IPS-15b (cell line): ENCODE data around the gene TNPO3.
A peak's percentile ranks its signal among the peaks of the same experiment; 100 is the strongest.

ENCODE experiments used
- H3K27me3 ChIP-seq: one replicate; pipeline ENCODE4 v1.6.1; 2013; ENCODE audit warnings: low read length; ENCODE audit not compliant: control insufficient read depth, insufficient read depth
- H3K36me3 ChIP-seq: one replicate; pipeline ENCODE4 v1.6.1; 2013; ENCODE audit warnings: low read length; ENCODE audit not compliant: control insufficient read depth, insufficient read depth
- H3K4me1 ChIP-seq: one replicate; pipeline ENCODE4 v1.6.1; 2013; ENCODE audit warnings: mild to moderate bottlenecking, low read length; ENCODE audit not compliant: control insufficient read depth, insufficient read depth
- H3K4me3 ChIP-seq: one replicate; pipeline ENCODE4 v1.5.1; 2013; ENCODE audit warnings: low read depth, low read length
- H3K9ac ChIP-seq: one replicate; pipeline ENCODE4 v1.6.1; 2013; ENCODE audit warnings: low read depth, mild to moderate bottlenecking, low read length
- H3K9me3 ChIP-seq: one replicate; pipeline ENCODE4 v1.6.1; 2013; ENCODE audit warnings: mild to moderate bottlenecking, low read length; ENCODE audit not compliant: control insufficient read depth, insufficient read depth

Gene TNPO3

DNA sequence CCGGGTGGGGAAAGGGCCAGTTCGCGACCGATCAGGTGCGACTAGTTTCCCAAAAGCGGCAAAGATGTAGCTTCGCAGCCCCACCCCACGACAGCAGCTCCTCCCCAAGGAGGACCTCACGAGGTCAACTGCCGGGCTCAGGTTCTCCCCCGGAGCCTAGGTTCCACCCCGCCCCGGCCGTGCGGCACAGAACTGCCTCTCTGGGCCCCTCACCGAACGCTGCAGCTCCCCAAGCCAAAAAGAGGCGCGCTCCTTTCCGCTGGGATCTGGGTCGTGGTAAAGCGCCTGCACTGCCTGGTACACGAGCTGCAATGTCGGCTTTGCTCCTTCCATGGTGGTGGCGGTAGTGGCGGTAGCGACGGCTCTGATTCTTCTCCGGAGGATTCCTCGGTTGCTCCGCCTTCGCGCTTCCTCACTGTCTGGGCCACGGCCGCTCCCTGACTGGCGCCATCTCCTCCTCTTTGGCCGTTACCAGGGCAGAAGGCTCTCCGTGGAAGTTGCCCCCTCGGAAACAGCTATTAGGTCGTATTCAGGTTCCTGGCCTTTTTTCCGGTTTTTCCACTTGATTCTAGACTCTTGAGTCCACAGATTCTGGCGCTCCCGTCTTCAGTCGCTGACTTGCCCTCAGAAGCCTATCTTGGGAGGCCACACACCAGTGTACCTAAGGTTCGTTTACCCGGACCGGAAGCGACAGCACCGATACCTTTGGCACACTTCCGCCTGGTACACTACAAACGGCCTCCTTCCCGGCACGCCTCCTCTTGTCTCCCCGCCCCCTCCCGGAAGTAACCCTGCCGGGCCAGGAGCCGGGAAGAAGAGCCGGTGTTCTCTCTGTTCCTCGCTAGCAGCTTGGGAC lies at the start of gene TNPO3:
Gene TNPO3 (minus strand): TSS at position 674 of the 856 bp plus-strand sequence. CDS start 341 bp downstream, at position 333.
- peak within 1 kb of the TSS; percentile 97 for H3K4me3 ChIP-seq
- peak within 1 kb of the TSS; percentile 98 for H3K9ac ChIP-seq
- H3K9me3 ChIP-seq = no peaks in the 10 kb centered on the region
- no peaks in the 10 kb centered on the region for H3K36me3 ChIP-seq
- no peaks in the 10 kb centered on the region for H3K27me3 ChIP-seq
- peaks cover 4% of the 10 kb centered on the region for H3K4me1 ChIP-seq

DNA sequence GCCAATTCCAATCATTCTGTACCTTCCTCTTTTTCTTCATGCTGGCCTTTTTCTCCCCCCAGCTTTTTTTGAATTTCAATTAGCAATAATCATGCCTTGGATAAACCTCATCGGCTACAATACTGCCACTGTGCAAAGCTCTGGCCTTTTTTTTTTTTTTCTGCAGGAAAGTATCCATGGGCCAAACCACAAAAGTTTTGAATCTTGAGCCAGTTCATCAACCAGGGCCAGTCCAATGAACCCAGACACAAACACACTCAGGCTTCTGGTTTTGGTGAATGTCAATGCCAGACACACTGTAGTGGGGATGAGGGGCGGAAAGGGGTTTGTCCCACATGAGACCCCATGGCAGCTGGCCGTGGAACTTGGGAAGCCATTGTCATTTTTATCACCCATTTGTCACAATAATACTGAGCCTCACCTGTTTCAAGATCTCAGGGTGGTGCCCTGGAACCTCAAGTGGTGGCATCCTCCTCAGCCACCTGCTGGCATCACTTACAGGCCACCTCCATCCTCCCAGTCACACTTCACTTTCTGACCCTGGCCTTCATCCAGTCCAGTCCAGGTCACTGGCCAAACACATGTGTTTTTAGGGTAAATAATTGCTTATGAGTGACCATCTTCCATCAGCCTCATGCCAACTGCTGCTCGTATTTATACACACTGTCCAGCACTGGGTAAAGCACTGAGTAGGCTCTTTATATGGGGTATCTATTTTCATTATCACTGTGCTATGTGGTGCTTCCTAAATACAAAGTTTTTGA lies 48.8 kb upstream of the TNPO3 start:
- H3K9ac ChIP-seq = no peak overlapping the region
- H3K4me1 ChIP-seq = no peaks in the 10 kb centered on the region
- no peak overlapping the region for H3K4me3 ChIP-seq
- no peaks in the 10 kb centered on the region for H3K27me3 ChIP-seq
- no peaks in the 10 kb centered on the region for H3K36me3 ChIP-seq
- H3K9me3 ChIP-seq = no peaks in the 10 kb centered on the region

DNA sequence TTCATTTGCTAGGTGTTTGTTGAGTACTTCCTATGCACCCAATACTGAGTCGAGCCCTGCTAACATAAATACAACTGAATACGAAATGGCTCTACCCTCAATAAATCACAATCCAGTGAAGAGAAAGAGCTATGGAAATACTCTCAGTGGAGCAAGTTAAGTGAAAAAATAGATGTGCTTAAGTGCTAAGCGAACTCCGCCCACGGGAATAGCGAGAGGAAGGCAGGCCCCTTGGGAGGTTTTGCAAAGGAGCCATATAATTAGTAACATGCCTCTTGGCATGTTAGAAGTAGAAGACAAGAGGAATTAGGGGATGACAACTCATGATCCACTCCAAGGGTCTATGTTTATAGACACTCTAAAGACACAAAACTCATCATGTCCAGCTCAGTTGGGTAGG lies 46.8 kb upstream of the TNPO3 start:
- Histone ChIP-seq H3K36me3 (no peaks in the 10 kb centered on the region), H3K4me3 (no peak overlapping the region), H3K27me3 (no peaks in the 10 kb centered on the region), H3K9me3 (no peaks in the 10 kb centered on the region), H3K9ac (no peak overlapping the region), H3K4me1 (no peaks in the 10 kb centered on the region)

DNA sequence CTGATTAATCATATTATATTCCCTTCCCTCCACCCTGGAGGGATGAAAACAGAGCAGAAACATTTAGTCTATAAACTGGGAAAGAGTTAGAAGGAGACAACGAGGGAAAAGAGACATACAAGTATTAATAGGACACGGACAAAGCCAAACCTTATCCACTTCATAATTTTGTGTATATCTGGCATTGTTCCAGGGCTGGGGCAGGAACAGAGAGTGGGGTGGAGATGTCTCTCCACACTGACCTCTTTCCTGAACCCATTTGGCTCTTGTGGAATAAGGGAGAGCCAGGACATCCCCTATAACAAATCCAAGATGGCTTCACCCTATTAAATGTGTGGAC lies 45.9 kb upstream of the TNPO3 start:
- no peaks in the 10 kb centered on the region for H3K4me1 ChIP-seq
- H3K27me3 ChIP-seq = no peaks in the 10 kb centered on the region
- H3K9me3 ChIP-seq = no peaks in the 10 kb centered on the region
- no peaks in the 10 kb centered on the region for H3K36me3 ChIP-seq
- H3K9ac ChIP-seq = no peak overlapping the region
- H3K4me3 ChIP-seq = no peak overlapping the region

DNA sequence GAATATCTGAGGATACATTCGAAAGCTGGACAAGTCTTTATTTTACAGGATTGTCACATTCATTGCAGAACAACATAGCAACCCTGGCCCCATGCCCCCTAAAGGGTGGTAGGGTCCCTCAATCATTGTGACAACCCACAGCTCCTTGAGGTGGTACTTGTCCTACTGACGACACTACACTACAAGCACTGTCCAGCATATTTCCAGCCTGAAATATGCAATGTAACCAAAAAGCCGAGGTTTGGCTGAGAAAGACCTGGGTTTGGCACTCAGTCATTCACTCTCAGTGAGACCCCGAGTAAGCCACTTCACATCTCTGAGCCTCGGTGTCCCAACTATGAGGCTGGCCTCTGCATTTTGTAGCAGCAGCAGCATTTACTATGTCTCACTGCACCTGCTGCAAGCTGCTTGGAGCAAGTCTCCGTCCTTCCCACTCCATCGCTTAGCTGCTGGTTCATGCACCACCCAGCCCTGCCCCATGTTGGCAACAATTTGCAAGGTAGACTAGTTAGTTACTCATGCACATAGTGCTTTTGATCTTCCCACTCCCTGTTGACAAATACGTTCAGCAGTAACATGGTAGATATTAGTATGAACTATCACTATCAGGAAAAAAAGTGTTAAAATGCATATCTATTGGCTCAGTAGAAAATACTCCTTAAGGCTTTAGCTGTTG lies 43.6 kb upstream of the TNPO3 start:
- Histone ChIP-seq H3K4me1 (no peaks in the 10 kb centered on the region), H3K27me3 (no peaks in the 10 kb centered on the region), H3K9me3 (no peaks in the 10 kb centered on the region)

DNA sequence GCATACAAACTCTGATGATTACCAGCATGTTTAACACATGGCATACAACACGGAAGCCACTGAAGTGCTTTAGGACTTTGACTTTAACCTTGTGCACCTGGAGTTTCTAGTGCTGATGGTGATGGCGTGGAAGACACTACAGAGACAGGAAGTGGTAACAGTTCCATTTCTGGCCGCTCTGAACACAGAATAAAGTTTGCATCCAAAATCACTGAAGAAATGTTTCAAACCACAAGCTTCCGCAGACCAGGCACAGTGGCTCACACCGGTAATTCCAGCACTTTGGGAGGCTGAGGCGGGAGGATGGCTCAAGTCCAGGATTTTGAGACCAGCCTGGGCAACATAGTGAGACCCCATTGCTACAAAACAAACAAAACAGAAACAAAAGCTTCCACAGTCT lies 40.3 kb upstream of the TNPO3 start:
- Histone ChIP-seq H3K27me3 (no peaks in the 10 kb centered on the region), H3K36me3 (no peaks in the 10 kb centered on the region), H3K9ac (no peak overlapping the region), H3K9me3 (no peaks in the 10 kb centered on the region), H3K4me3 (no peak overlapping the region), H3K4me1 (peaks cover 4% of the 10 kb centered on the region)

More for the DNA sequence above, 43.6 kb upstream of the TNPO3 start:
- Histone ChIP-seq H3K36me3 (no peaks in the 10 kb centered on the region), H3K9ac (no peak overlapping the region), H3K4me3 (no peak overlapping the region)

DNA sequence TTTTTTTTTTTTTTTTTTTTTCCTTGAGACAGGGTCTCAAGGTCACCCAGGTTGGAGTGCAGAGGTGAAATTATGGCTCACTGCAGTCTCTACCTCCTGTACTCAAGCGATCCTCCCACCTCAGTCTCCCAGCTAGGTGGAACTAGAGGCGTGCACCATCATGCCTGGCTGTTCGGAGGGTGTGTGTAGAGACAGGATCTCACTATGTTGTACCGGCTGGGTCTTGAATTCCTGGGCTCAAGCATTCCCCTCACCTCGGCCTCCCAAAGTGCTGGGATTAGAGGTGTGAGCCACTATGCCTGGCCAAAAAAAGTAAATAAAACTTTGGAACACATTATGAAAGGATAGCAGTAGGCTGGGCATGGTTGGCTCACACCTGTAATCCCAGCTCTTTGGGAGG lies 39.6 kb upstream of the TNPO3 start:
- Histone ChIP-seq H3K9me3 (no peaks in the 10 kb centered on the region), H3K9ac (no peak overlapping the region), H3K36me3 (no peaks in the 10 kb centered on the region), H3K4me1 (peaks cover 9% of the 10 kb centered on the region), H3K4me3 (no peak overlapping the region), H3K27me3 (no peaks in the 10 kb centered on the region)

DNA sequence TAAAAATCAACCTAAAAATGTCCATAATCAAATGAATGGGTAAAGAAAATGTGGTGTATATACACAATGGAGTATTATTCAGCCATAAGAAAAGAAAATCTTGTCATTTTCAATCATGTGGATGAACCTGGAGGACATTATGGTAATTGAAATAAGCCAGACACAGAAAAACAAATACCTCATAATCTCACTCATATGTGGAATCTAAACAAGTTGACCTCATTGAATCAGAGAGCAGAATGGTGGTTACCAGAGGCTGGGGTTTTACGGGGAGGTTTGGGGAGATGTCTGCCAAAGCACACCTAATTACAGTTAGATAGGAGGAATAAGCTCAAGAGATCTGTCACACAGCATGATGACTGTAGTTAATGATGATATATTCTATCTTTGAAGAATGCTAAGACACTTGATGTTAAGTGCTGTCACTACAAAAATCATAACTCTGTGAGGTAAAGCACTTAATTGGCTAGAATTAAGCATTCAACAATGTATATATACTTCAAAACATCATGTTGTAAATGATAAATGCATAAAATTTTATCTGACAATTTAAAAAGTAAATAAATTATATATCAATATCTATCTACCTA lies 39.1 kb upstream of the TNPO3 start:
- no peaks in the 10 kb centered on the region for H3K27me3 ChIP-seq
- H3K36me3 ChIP-seq = no peaks in the 10 kb centered on the region
- no peaks in the 10 kb centered on the region for H3K9me3 ChIP-seq
- peaks cover 9% of the 10 kb centered on the region for H3K4me1 ChIP-seq
- H3K9ac ChIP-seq = no peak overlapping the region
- H3K4me3 ChIP-seq = no peak overlapping the region

DNA sequence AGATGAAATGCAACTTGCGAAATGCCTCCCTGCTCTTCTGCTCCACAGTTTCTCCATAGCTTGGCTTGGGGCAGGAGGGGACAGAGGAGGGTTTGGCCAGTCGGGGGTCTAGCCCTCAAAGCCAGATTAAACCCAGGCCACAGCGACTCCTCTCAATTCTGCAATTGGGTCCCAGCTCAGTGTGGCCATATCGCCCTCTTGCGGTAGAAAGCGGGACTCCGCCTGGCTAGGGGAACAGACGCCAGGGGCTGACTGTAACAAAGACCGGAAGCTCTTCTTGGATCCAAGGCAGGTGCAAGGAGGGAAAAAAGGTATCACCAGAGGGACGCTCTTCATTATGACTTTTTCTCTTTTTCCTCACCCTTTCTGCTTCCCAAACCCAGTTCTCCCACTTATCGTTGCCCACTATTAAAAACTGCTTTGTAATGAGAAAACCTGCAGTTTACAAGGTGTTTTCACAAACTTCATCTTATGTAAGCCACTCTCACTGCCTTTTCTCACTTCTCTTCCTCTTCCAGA lies 36.6 kb upstream of the TNPO3 start:
- Histone ChIP-seq H3K4me3 (no peak overlapping the region), H3K9me3 (no peaks in the 10 kb centered on the region), H3K27me3 (no peaks in the 10 kb centered on the region), H3K9ac (no peak overlapping the region), H3K36me3 (no peaks in the 10 kb centered on the region), H3K4me1 (peaks cover 9% of the 10 kb centered on the region)

DNA sequence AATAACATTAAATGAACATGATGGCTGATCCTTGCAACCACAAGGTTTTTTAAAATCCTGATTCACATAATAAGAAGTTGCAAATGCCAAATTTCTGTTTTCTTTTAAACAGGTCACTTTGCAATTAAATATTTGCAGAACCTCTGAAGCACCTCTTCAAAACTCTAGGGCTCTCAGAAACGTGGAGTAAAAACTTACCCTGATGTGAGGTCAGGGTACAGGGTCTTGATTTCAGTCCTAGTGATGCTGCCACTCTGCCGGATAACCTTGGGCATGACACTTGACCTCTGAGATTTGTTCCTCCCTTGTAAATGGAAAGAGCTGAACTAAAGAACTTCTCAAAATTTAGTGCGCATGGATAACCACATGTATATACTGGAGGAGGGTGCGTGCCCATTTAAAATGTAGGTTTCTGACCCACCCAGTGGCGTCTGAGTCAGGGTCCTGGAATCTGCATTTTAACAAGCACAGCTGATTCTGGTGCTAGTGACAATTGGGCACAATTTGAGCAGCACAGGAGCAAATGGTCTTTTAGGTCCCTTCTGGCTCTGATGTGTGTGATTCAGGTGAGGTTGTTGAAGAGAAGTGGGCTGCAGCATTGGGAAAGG lies 35.5 kb upstream of the TNPO3 start:
- no peak overlapping the region for H3K9ac ChIP-seq
- no peak overlapping the region for H3K4me3 ChIP-seq
- H3K4me1 ChIP-seq = peaks cover 9% of the 10 kb centered on the region
- H3K27me3 ChIP-seq = no peaks in the 10 kb centered on the region
- H3K9me3 ChIP-seq = no peaks in the 10 kb centered on the region
- no peaks in the 10 kb centered on the region for H3K36me3 ChIP-seq
